ENCODE data around the gene PDE4D.

Gene PDE4D

GRCh38 chr5:59648038-59648831, 245.3 kb downstream of the PDE4D start:
- H3K4me3 ChIP-seq = no peak overlapping the region
- in situ Hi-C loops (cut with MboI; ENCODE audit: low sequenced_read_pairs) = no loop called here
- no peaks in the 10 kb centered on the region for H3K9me3 ChIP-seq
- no peaks in the 10 kb centered on the region for H3K36me3 ChIP-seq (replicated peaks)
- no peaks in the 10 kb centered on the region for H3K27me3 ChIP-seq (ENCODE audit: low read depth)
- DNase-seq (ENCODE audit: low spot score in 2 of 2) = no peak
- H3K4me1 ChIP-seq = no peaks in the 10 kb centered on the region

- H3K36me3 ChIP-seq (replicated peaks) = no peaks in the 10 kb centered on the region
Observed at GRCh38 chr5:59645380-59645779, 248.1 kb downstream of the PDE4D start.

GRCh38 chr5:59640411-59640810, 253.1 kb downstream of the PDE4D start:
- in situ Hi-C loops (cut with MboI; ENCODE audit: low sequenced_read_pairs) = no loop called here
- Histone ChIP-seq H3K36me3 (replicated peaks) (no peaks in the 10 kb centered on the region), H3K9me3 (no peaks in the 10 kb centered on the region), H3K27me3 (ENCODE audit: low read depth) (no peaks in the 10 kb centered on the region), H3K4me3 (no peak overlapping the region), H3K4me1 (no peaks in the 10 kb centered on the region)
- DNase-seq (ENCODE audit: low spot score in 2 of 2) = no peak

More at GRCh38 chr5:59645380-59645779, 248.1 kb downstream of the PDE4D start:
- Histone ChIP-seq H3K4me3 (no peak overlapping the region), H3K4me1 (no peaks in the 10 kb centered on the region), H3K27me3 (ENCODE audit: low read depth) (no peaks in the 10 kb centered on the region), H3K9me3 (no peaks in the 10 kb centered on the region)
- in situ Hi-C loops (cut with MboI; ENCODE audit: low sequenced_read_pairs) = no loop called here
- DNase-seq (ENCODE audit: low spot score in 2 of 2) = no peak

GRCh38 chr5:59637884-59638580, 255.5 kb downstream of the PDE4D start:
- H3K9me3 ChIP-seq = no peaks in the 10 kb centered on the region
- no peaks in the 10 kb centered on the region for H3K27me3 ChIP-seq (ENCODE audit: low read depth)
- H3K4me1 ChIP-seq = no peaks in the 10 kb centered on the region
- H3K36me3 ChIP-seq (replicated peaks) = no peaks in the 10 kb centered on the region
- H3K4me3 ChIP-seq = no peak overlapping the region
- in situ Hi-C loops (cut with MboI; ENCODE audit: low sequenced_read_pairs) = no loop called here
- no peak for DNase-seq (ENCODE audit: low spot score in 2 of 2)

GRCh38 chr5:59629561-59629960, 264.0 kb downstream of the PDE4D start:
- Histone ChIP-seq H3K27me3 (ENCODE audit: low read depth) (no peaks in the 10 kb centered on the region), H3K4me1 (no peaks in the 10 kb centered on the region), H3K9me3 (no peaks in the 10 kb centered on the region), H3K36me3 (replicated peaks) (no peaks in the 10 kb centered on the region), H3K4me3 (no peak overlapping the region)
- in situ Hi-C loops (cut with MboI; ENCODE audit: low sequenced_read_pairs) = no loop called here
- DNase-seq (ENCODE audit: low spot score in 2 of 2) = no peak

- Histone ChIP-seq H3K36me3 (replicated peaks) (no peaks in the 10 kb centered on the region), H3K4me1 (no peaks in the 10 kb centered on the region), H3K4me3 (no peak overlapping the region), H3K27me3 (ENCODE audit: low read depth) (no peaks in the 10 kb centered on the region), H3K9me3 (no peaks in the 10 kb centered on the region)
- DNase-seq (ENCODE audit: low spot score in 2 of 2) = no peak
- in situ Hi-C loops (cut with MboI; ENCODE audit: low sequenced_read_pairs) = no loop called here
Observed at GRCh38 chr5:59628062-59628828, 265.3 kb downstream of the PDE4D start.

GRCh38 chr5:59624898-59625297, 268.6 kb downstream of the PDE4D start:
- no peaks in the 10 kb centered on the region for H3K9me3 ChIP-seq
- in situ Hi-C loops (cut with MboI; ENCODE audit: low sequenced_read_pairs) = no loop called here
- no peaks in the 10 kb centered on the region for H3K27me3 ChIP-seq (ENCODE audit: low read depth)
- no peak for DNase-seq (ENCODE audit: low spot score in 2 of 2)
- no peaks in the 10 kb centered on the region for H3K36me3 ChIP-seq (replicated peaks)
- no peak overlapping the region for H3K4me3 ChIP-seq
- no peaks in the 10 kb centered on the region for H3K4me1 ChIP-seq

- Histone ChIP-seq H3K4me3 (no peak overlapping the region), H3K4me1 (no peaks in the 10 kb centered on the region), H3K36me3 (replicated peaks) (no peaks in the 10 kb centered on the region), H3K27me3 (ENCODE audit: low read depth) (no peaks in the 10 kb centered on the region), H3K9me3 (no peaks in the 10 kb centered on the region)
- in situ Hi-C loops (cut with MboI; ENCODE audit: low sequenced_read_pairs) = no loop called here
- DNase-seq (ENCODE audit: low spot score in 2 of 2) = no peak
Observed at GRCh38 chr5:59622848-59623247, 270.7 kb downstream of the PDE4D start.

GRCh38 chr5:59621477-59621876, 272.0 kb downstream of the PDE4D start:
- no peaks in the 10 kb centered on the region for H3K36me3 ChIP-seq (replicated peaks)
- in situ Hi-C loops (cut with MboI; ENCODE audit: low sequenced_read_pairs) = no loop called here
- no peaks in the 10 kb centered on the region for H3K27me3 ChIP-seq (ENCODE audit: low read depth)
- no peak overlapping the region for H3K4me3 ChIP-seq
- H3K4me1 ChIP-seq = no peaks in the 10 kb centered on the region
- no peaks in the 10 kb centered on the region for H3K9me3 ChIP-seq
- DNase-seq (ENCODE audit: low spot score in 2 of 2) = no peak

- DNase-seq (ENCODE audit: low spot score in 2 of 2) = no peak
- Histone ChIP-seq H3K4me3 (no peak overlapping the region), H3K27me3 (ENCODE audit: low read depth) (no peaks in the 10 kb centered on the region), H3K4me1 (no peaks in the 10 kb centered on the region), H3K36me3 (replicated peaks) (no peaks in the 10 kb centered on the region), H3K9me3 (no peaks in the 10 kb centered on the region)
- in situ Hi-C loops (cut with MboI; ENCODE audit: low sequenced_read_pairs) = no loop called here
Observed at GRCh38 chr5:59620535-59621212, 272.9 kb downstream of the PDE4D start.

GRCh38 chr5:59618644-59619043, 274.9 kb downstream of the PDE4D start:
- in situ Hi-C loops (cut with MboI; ENCODE audit: low sequenced_read_pairs) = no loop called here
- H3K27me3 ChIP-seq (ENCODE audit: low read depth) = no peaks in the 10 kb centered on the region

GRCh38 chr5:59617186-59617771, 276.2 kb downstream of the PDE4D start:
- no peak overlapping the region for H3K4me3 ChIP-seq
- H3K4me1 ChIP-seq = no peaks in the 10 kb centered on the region
- in situ Hi-C loops (cut with MboI; ENCODE audit: low sequenced_read_pairs) = no loop called here
- H3K27me3 ChIP-seq (ENCODE audit: low read depth) = no peaks in the 10 kb centered on the region
- no peak for DNase-seq (ENCODE audit: low spot score in 2 of 2)
- no peaks in the 10 kb centered on the region for H3K36me3 ChIP-seq (replicated peaks)
- no peaks in the 10 kb centered on the region for H3K9me3 ChIP-seq

More at GRCh38 chr5:59618644-59619043, 274.9 kb downstream of the PDE4D start:
- Histone ChIP-seq H3K4me1 (no peaks in the 10 kb centered on the region), H3K9me3 (no peaks in the 10 kb centered on the region), H3K4me3 (no peak overlapping the region), H3K36me3 (replicated peaks) (no peaks in the 10 kb centered on the region)
- DNase-seq (ENCODE audit: low spot score in 2 of 2) = no peak

- DNase-seq (ENCODE audit: low spot score in 2 of 2) = no peak
- Histone ChIP-seq H3K9me3 (no peaks in the 10 kb centered on the region), H3K27me3 (ENCODE audit: low read depth) (no peaks in the 10 kb centered on the region), H3K36me3 (replicated peaks) (no peaks in the 10 kb centered on the region), H3K4me1 (no peaks in the 10 kb centered on the region), H3K4me3 (no peak overlapping the region)
- in situ Hi-C loops (cut with MboI; ENCODE audit: low sequenced_read_pairs) = no loop called here
Observed at GRCh38 chr5:59616413-59616812, 277.1 kb downstream of the PDE4D start.

Measured in HAP-1 (cell line).